Spleen (tissue), 11 donors: ENCODE data around the gene SRSF6. TPM values are rescaled to one million over a fixed set of nuclear protein-coding genes. Genes with fewer than 3 reads are reported as not detected.

Experiments used
- DNase-seq: peaks from one replicate; pipeline ENCODE4 v3.0.0-alpha.2; 2020
- H3K27ac ChIP-seq, 8 donors: fragments of 200-600 bp; sonication (generic) in 7 of 8; 1 replicate in 4 of 8; 2 replicates in 4 of 8; pipeline versions ENCODE4 v1.5.0 to v1.8.0; 2016 to 2021; ENCODE audit warnings: inconsistent platforms in 4 of 8, mild to moderate bottlenecking in 4 of 8, moderate library complexity in 1 of 8
- H3K27me3 ChIP-seq, 7 donors: fragments of 200-600 bp; sonication (generic) in 6 of 7; replicated peaks in 1 of 7; 1 replicate in 4 of 7; 2 replicates in 3 of 7; pipeline versions ENCODE4 v1.5.0 to v1.8.0; 2016 to 2021; ENCODE audit warnings: inconsistent platforms in 3 of 7, mild to moderate bottlenecking in 1 of 7
- H3K36me3 ChIP-seq, 6 donors: fragments of 200-600 bp; sonication (generic) in 5 of 6; 1 replicate in 4 of 6; 2 replicates in 2 of 6; pipeline versions ENCODE4 v1.5.0 to v1.8.0; 2016 to 2021; ENCODE audit warnings: inconsistent platforms in 2 of 6
- H3K4me1 ChIP-seq, 6 donors: fragments of 200-600 bp; sonication (generic) in 5 of 6; 1 replicate in 3 of 6; 2 replicates in 3 of 6; pipeline versions ENCODE4 v1.5.0 to v1.8.0; 2016 to 2021; ENCODE audit warnings: inconsistent platforms in 3 of 6
- H3K4me3 ChIP-seq, 8 donors: fragments of 200-600 bp; sonication (generic) in 7 of 8; 1 replicate in 4 of 8; 2 replicates in 4 of 8; pipeline versions ENCODE4 v1.5.0 to v1.8.0; 2016 to 2021; ENCODE audit warnings: inconsistent platforms in 4 of 8, mild to moderate bottlenecking in 4 of 8, moderate library complexity in 2 of 8
- H3K9me3 ChIP-seq, 8 donors: fragments of 200-600 bp; sonication (generic) in 7 of 8; 1 replicate in 4 of 8; 2 replicates in 4 of 8; pipeline versions ENCODE4 v1.5.0 to v1.8.0; 2016 to 2021; ENCODE audit warnings: inconsistent platforms in 4 of 8
- POLR2A ChIP-seq, 3 donors: fragments of 450-650 bp; IDR thresholded peaks; one replicate each; pipeline ENCODE4 v1.5.1; 2017; ENCODE audit warnings: antibody characterized with exemption in 3 of 3, mild to moderate bottlenecking in 1 of 3
- POLR2AphosphoS5 ChIP-seq, 3 donors: sonication (generic); formaldehyde crosslinking; IDR thresholded peaks; one replicate each; pipeline ENCODE4 v1.5.1; 2017; ENCODE audit warnings: antibody characterized with exemption in 3 of 3
- WGBS, 5 donors: extraction: QIAGEN DNeasy Blood & Tissue Kit in 3 of 5; methylation state at CpG; one replicate each; pipeline versions ENCODE4 v1.1.5 to v1.1.7; 2013 to 2018; 5-methylcytosine and 5-hydroxymethylcytosine counted together
- intact Hi-C: fragments of 100-400 bp; cut with DNase I; formaldehyde crosslinking; loops from one replicate; pipeline ENCODE4 v1.15.0; 2023; ENCODE audit warnings: low total_unique reads
- polyA plus RNA-seq, 3 donors: library from polyadenylated mRNA; stranded (reverse); fragments of 200-250 nt; gene quantifications; one replicate each; pipeline ENCODE4 v1.2.1, GENCODE V29; 2013
- total RNA-seq, 7 donors: library from RNA; depleted of rRNA in 3 of 7; stranded (reverse); fragments of >200 nt in 3 of 7; fragmentation: NEBNext Ultra II Directional in 4 of 7; extraction: Animal tissue kit (Norgen Biotek cat#: 25700) in 4 of 7; gene quantifications; one replicate each; pipeline versions ENCODE4 v1.1.0 to v1.2.1, GENCODE V29; 2016 to 2021
- TF ChIP-seq, protein P1 (sequence below), 11 experiments: fragments of 200-600 bp in 7 of 11; fragments of 450-650 bp in 4 of 11; sonication (generic) in 4 of 11; IDR thresholded peaks in 8 of 11; conservative IDR thresholded peaks in 3 of 11; 1 replicate in 7 of 11; 2 replicates in 4 of 11; pipeline versions ENCODE4 v1.4.0 to v1.8.0; 2016 to 2021; ENCODE audit warnings: antibody characterized with exemption in 11 of 11, inconsistent platforms in 4 of 11, mild to moderate bottlenecking in 1 of 11
- donor health status: healthy with polysubstance abuse.
- donor health status: DM: no; HTN: no; CAD: no; lungs with moderate emphysema.
- donor health status: DM: no; HTN: no; CAD: no.
- donor health status: Bipolar disorder and iron deficiency.
- donor health status: healthy.
- donor health status: DM: no; HTN: no; CAD: no.
- donor health status: DM: yes; HTN: yes; CAD: no.

The SRSF6 gene
- total and polyA plus RNA-seq, 10 donors = 68.7 to 161 (median 98.6) TPM

DNA sequence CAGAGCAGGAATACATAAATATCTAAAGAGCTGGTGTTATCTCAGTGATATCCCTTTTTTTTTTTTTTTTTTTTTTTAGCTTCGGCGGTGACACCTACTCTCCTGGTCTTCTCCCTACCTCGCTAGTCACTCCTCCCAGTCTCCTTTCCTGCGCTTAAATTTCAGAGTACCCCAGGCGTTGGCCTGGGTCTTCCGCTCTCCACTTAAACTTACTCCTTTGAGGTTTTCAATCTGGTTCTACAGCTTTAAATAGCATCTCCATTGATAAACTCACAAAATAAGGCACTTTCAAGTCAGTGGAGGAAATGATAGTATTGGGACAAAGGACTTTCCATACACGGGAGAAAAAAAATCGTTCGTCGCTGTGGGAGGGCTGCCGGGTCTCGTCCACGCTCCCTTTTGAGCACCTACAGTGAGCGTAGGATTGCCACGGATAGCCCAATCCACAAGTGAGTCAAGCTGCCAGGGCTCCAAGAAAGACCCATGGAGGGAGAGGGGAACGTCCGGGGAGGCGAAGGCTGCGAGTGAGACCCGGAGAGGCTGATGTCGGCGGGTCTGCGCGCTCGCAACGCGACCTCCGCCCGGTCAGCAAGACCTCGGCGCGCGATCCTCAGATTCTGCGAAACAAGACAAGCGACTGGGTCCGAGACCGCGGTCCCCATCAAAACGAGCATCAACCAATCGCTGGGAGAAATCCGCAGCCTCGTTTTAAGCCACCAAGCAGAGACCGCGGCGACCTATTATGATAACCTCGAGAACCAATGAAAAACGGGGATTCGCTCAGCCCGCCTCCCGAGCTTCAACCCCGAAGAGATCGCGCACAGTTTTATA, 672 bp upstream of the SRSF6 start:
- intact Hi-C loops = loop anchor here (10.0 kb wide), 1 partner anchor 628 kb away; no protein-coding TSS in a partner anchor
- TF ChIP-seq, protein P1, sequence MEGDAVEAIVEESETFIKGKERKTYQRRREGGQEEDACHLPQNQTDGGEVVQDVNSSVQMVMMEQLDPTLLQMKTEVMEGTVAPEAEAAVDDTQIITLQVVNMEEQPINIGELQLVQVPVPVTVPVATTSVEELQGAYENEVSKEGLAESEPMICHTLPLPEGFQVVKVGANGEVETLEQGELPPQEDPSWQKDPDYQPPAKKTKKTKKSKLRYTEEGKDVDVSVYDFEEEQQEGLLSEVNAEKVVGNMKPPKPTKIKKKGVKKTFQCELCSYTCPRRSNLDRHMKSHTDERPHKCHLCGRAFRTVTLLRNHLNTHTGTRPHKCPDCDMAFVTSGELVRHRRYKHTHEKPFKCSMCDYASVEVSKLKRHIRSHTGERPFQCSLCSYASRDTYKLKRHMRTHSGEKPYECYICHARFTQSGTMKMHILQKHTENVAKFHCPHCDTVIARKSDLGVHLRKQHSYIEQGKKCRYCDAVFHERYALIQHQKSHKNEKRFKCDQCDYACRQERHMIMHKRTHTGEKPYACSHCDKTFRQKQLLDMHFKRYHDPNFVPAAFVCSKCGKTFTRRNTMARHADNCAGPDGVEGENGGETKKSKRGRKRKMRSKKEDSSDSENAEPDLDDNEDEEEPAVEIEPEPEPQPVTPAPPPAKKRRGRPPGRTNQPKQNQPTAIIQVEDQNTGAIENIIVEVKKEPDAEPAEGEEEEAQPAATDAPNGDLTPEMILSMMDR (IDR thresholded peaks at IDR 0.05 in 8 of 11, conservative IDR thresholded peaks at IDR 0.05 in 3 of 11) = no peak
- no peak for TF ChIP-seq POLR2A (IDR thresholded peaks at IDR 0.05)
- TF ChIP-seq POLR2AphosphoS5 (IDR thresholded peaks at IDR 0.05) = no peak
- peak; percentile 95 for DNase-seq
- Histone ChIP-seq H3K9me3 (no peaks in the 10 kb centered on the region), H3K27ac (peak overlapping the region; percentile 99 to 100 (median 100)), H3K27me3 (no peaks in the 10 kb centered on the region), H3K4me1 (peaks cover 14 to 47% (median 29%) of the 10 kb centered on the region in 6 donors), H3K36me3 (peaks cover 3 to 32% (median 28%) of the 10 kb centered on the region in 6 donors), H3K4me3 (peak overlapping the region; percentile 64 to 91 (median 86))
- WGBS, 5 donors = 1 to 3% (median 2%) methylated on average over 52 to 53 of the region's 53 CpGs

DNA sequence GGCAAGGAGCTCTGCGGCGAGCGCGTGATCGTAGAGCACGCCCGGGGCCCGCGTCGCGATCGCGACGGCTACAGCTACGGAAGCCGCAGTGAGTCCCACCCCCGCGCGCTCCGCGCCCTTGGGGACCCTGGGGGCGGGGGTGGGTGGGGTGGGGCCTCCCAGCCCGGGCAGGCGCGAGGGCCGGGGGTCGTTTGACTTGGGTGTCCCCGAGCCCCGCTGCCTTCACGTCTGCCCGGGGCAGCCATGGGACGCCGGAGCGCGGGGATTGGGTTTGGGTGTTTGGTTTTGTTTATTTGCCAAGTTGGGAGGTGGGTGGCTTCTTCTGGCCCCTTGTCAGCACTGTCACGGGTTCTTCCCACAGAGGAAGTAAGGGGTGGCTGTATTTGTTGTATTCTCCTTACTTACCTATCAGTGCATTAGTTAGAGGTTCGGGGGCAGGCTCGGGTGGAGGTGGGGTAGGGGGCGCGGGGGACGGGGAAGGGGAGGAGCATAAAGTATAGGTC, 777 bp downstream of the SRSF6 start:
- peaks cover 16 to 61% (median 39%) of the 10 kb centered on the region in 6 donors for H3K4me1 ChIP-seq
- TF ChIP-seq POLR2AphosphoS5 (IDR thresholded peaks at IDR 0.05) (no peak), POLR2A (IDR thresholded peaks at IDR 0.05) (no peak)
- TF ChIP-seq, protein P1 (IDR thresholded peaks at IDR 0.05 in 8 of 11, conservative IDR thresholded peaks at IDR 0.05 in 3 of 11) = no peak
- WGBS, 5 donors = 0 to 2% (median 1%) methylated on average over 15 to 41 of the region's 41 CpGs
- H3K9me3 ChIP-seq = no peaks in the 10 kb centered on the region
- no peaks in the 10 kb centered on the region for H3K27me3 ChIP-seq
- peak overlapping the region; percentile 64 to 91 (median 86) for H3K4me3 ChIP-seq
- peaks cover 7 to 47% (median 41%) of the 10 kb centered on the region in 6 donors for H3K36me3 ChIP-seq
- DNase-seq = no peak
- intact Hi-C loops = loop anchor here (10.0 kb wide), 1 partner anchor 626 kb away; no protein-coding TSS in a partner anchor
- peak overlapping the region; percentile 99 to 100 (median 100) for H3K27ac ChIP-seq

DNA sequence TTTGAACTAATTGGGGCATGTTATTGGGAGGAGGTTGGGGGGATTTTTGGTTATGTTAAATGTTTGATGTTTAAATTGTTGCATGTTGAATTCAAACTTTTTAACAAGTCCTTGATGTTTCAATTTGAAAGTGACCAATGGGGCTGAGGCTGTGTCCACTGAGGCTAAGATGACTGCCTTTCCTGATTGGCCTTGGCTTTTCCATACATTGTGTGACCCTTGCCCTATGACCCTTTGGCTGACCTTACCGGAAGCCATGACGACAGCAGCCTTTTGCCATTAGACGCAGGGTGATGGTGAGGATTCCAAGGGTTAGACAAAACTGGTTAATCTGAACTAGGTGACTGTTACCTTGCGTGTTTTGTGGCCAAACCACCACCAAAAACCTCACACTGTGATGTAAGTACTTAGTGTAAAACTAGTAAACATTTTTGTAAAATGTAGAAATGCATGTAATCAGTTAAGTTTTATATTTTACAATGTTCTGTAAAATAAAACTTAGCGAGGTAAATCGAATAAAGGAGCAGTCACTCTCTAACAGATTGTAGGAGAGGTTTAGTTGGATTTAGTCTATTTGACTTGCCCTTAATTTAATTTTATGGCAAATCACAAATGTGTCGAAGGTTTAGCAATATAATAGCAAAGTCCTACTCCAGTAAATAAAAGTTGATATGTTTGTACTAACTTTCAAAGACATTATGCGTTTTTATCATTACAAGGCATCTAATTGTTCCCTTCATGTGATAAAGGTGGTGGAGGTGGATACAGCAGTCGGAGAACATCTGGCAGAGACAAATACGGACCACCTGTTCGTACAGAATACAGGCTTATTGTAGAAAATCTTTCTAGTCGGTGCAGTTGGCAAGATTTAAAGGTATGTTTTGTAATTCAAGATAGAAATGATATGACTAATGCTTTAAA, 1.6 kb downstream of the SRSF6 start:
- WGBS, 5 donors = 71 to 78% (median 73%) methylated on average over 12 of the region's 12 CpGs
- H3K4me3 ChIP-seq = peak overlapping the region; percentile 64 to 91 (median 86)
- H3K27ac ChIP-seq = peak overlapping the region in 5 of 8 donors; percentile 99 to 100 (median 99)
- no peaks in the 10 kb centered on the region for H3K9me3 ChIP-seq
- H3K36me3 ChIP-seq = peaks cover 7 to 55% (median 49%) of the 10 kb centered on the region in 6 donors
- intact Hi-C loops = loop anchor here (10.0 kb wide), 1 partner anchor 626 kb away; no protein-coding TSS in a partner anchor
- no peaks in the 10 kb centered on the region for H3K27me3 ChIP-seq
- DNase-seq = no peak
- H3K4me1 ChIP-seq = peaks cover 16 to 67% (median 39%) of the 10 kb centered on the region in 6 donors
- TF ChIP-seq POLR2A (IDR thresholded peaks at IDR 0.05) (no peak), POLR2AphosphoS5 (IDR thresholded peaks at IDR 0.05) (no peak)
- TF ChIP-seq, protein P1 (IDR thresholded peaks at IDR 0.05 in 8 of 11, conservative IDR thresholded peaks at IDR 0.05 in 3 of 11) = no peak
